ENCODE data around the gene MTM1.

MTM1 gene

GRCh38 chrX:150568320-150569154, at the start of gene MTM1 (continued):
- TF ChIP-seq ZNF777 (tag by site-specific recombination; IDR thresholded peaks at IDR 0.05; ENCODE audit: borderline replicate concordance) = 0 out of 2 replicates have a peak, but pooled peaks have one; percentile 38
- peak; percentile 70; the same call in 1 of the 2 replicates for TF ChIP-seq PRDM10 (tag by site-specific recombination; IDR thresholded peaks at IDR 0.05)
- no peak for TF ChIP-seq ZNF623 (tag by site-specific recombination; IDR thresholded peaks at IDR 0.05)
- TF ChIP-seq ZSCAN30 (tag by site-specific recombination; IDR thresholded peaks at IDR 0.05) = no peak
- TF ChIP-seq ZNF335 (tag by site-specific recombination; conservative IDR thresholded peaks at IDR 0.05) = peak; percentile 69
- 0 out of 2 replicates have a peak, but pooled peaks have one; percentile 14 for TF ChIP-seq ZNF843 (tag by site-specific recombination; IDR thresholded peaks at IDR 0.05)
- peak; percentile 65; the same call in 1 of the 2 replicates for TF ChIP-seq HIC1 (tag by site-specific recombination; IDR thresholded peaks at IDR 0.05)
- no peak for TF ChIP-seq GFI1B (tag by site-specific recombination; IDR thresholded peaks at IDR 0.05)
- no peak for TF ChIP-seq HOXD13 (CRISPR knock-in tag; IDR thresholded peaks at IDR 0.05; ENCODE audit: borderline replicate concordance)
- TF ChIP-seq ZNF600 (tag by site-specific recombination; IDR thresholded peaks at IDR 0.05) = peak; percentile 47; the same call in 1 of the 2 replicates
- no peak for TF ChIP-seq ZNF148 (tag by site-specific recombination; IDR thresholded peaks at IDR 0.05; ENCODE audit: borderline replicate concordance)
- no peak for TF ChIP-seq ZNF404 (tag by site-specific recombination; IDR thresholded peaks at IDR 0.05)
- TF ChIP-seq ZNF211 (tag by site-specific recombination; IDR thresholded peaks at IDR 0.05; ENCODE audit: low read depth) = no peak
- TF ChIP-seq TRIM28 (IDR thresholded peaks at IDR 0.05; ENCODE audit: borderline replicate concordance, low read length) = no peak
- TF ChIP-seq ZFP37 (tag by site-specific recombination; IDR thresholded peaks at IDR 0.05) = peak; percentile 52; the same call in 1 of the 2 replicates
- TF ChIP-seq ZNF169 (tag by site-specific recombination; IDR thresholded peaks at IDR 0.05) = no peak
- TF ChIP-seq ZBTB20 (tag by site-specific recombination; IDR thresholded peaks at IDR 0.05) = 0 out of 2 replicates have a peak, but pooled peaks have one; percentile 33
- TF ChIP-seq SP2 (tag by site-specific recombination; IDR thresholded peaks at IDR 0.05) = peak; percentile 68
- peak; percentile 76 for TF ChIP-seq ZNF692 (tag by site-specific recombination; IDR thresholded peaks at IDR 0.05)
- 0 out of 2 replicates have a peak, but pooled peaks have one; percentile 57 for TF ChIP-seq ZNF501 (tag by site-specific recombination; IDR thresholded peaks at IDR 0.05)
- no peak for TF ChIP-seq ZNF214 (tag by site-specific recombination; IDR thresholded peaks at IDR 0.05; ENCODE audit: borderline replicate concordance)
- TF ChIP-seq KLF16 (tag by site-specific recombination; IDR thresholded peaks at IDR 0.05) = 0 out of 2 replicates have a peak, but pooled peaks have one; percentile 39
- no peak for TF ChIP-seq ZNF677 (tag by site-specific recombination; IDR thresholded peaks at IDR 0.05)
- no peak for TF ChIP-seq ZNF37A (tag by site-specific recombination; IDR thresholded peaks at IDR 0.05)
- TF ChIP-seq ZNF549 (tag by site-specific recombination; IDR thresholded peaks at IDR 0.05) = no peak
- TF ChIP-seq ZXDB (tag by site-specific recombination; IDR thresholded peaks at IDR 0.05) = peak; percentile 53
